Panc1 (cell line): ENCODE results near the gene DEDD. TPM values are rescaled to one million over a fixed set of nuclear protein-coding genes. Genes with fewer than 3 reads are reported as not detected.

ENCODE experiments used
- ATAC-seq: fragments of 200-7000 bp; cut with Tn5 transposase; 2 replicates; pipeline ENCODE4 v1.9.1; 2020; ENCODE audit warnings: mild to moderate bottlenecking, moderate library complexity
- BruUV-seq: library from RNA; stranded (reverse); fragments of 400-500 nt; replicated peaks from 2 replicates; lab custom pipeline; 2021; lab: Mats Ljungman, UMichigan
- CTCF ChIA-PET: fragments of 300-600 bp; sonication (Branson Sonifier 250); formaldehyde crosslinking; loops from one replicate; lab custom pipeline; 2022; ENCODE audit warnings: antibody characterized with exemption; lab: Charles Lee
- POLR2A ChIA-PET: fragments of 300-600 bp; sonication (Branson Sonifier 250); formaldehyde crosslinking; loops from one replicate; lab custom pipeline; 2022; ENCODE audit warnings: antibody characterized with exemption; lab: Charles Lee
- DNase-seq: peaks from one replicate; pipeline ENCODE4 v3.0.0-alpha.2; 2010; ENCODE audit warnings: low read depth, low spot score
- H3K27ac ChIP-seq: 2 replicates; pipeline ENCODE4 v1.5.1; 2011; ENCODE audit warnings: mild to moderate bottlenecking, low read length, inconsistent platforms
- H3K27me3 ChIP-seq: fragments of 200-500 bp; sonication (Bioruptor generic); 2 replicates; pipeline ENCODE4 v1.6.0; 2014; ENCODE audit warnings: low read length, inconsistent platforms; ENCODE audit not compliant: control insufficient read depth, insufficient read depth
- H3K36me3 ChIP-seq: fragments of 200-500 bp; sonication (Bioruptor generic); 2 replicates; pipeline ENCODE4 v1.5.1; 2014; ENCODE audit warnings: inconsistent platforms, mild to moderate bottlenecking, low read length, moderate library complexity; ENCODE audit not compliant: control insufficient read depth, insufficient read depth
- H3K4me1 ChIP-seq: 2 replicates; pipeline ENCODE4 v1.5.1; 2011; ENCODE audit warnings: inconsistent platforms, mild to moderate bottlenecking, low read length, moderate library complexity; ENCODE audit not compliant: control insufficient read depth, insufficient read depth
- H3K4me3 ChIP-seq, 2 experiments: 2 replicates each; pipeline ENCODE4 v1.5.1; 2011 to 2012; ENCODE audit warnings: low read depth in 2 of 2, low read length in 2 of 2, mild to moderate bottlenecking in 2 of 2, inconsistent platforms in 1 of 2, moderate library complexity in 1 of 2
- H3K9me3 ChIP-seq: fragments of 200-500 bp; sonication (Bioruptor generic); 2 replicates; pipeline ENCODE4 v1.5.1; 2014; ENCODE audit warnings: low read depth, mild to moderate bottlenecking, inconsistent platforms, low read length, moderate library complexity; ENCODE audit not compliant: control insufficient read depth, insufficient read depth
- CTCF ChIP-seq: fragments of 450-650 bp; IDR thresholded peaks from 2 replicates; pipeline ENCODE4 v1.5.1; 2017; ENCODE audit warnings: mild to moderate bottlenecking
- POLR2AphosphoS5 ChIP-seq: IDR thresholded peaks from 2 replicates; pipeline ENCODE4 v1.6.1; 2012; ENCODE audit warnings: mild to moderate bottlenecking, low read depth, low read length, moderate library complexity
- REST ChIP-seq, 2 experiments: IDR thresholded peaks; 2 replicates each; pipeline ENCODE4 v1.6.1; 2011 to 2012; ENCODE audit warnings: low read depth in 2 of 2, control low read depth in 1 of 2, low read length in 1 of 2, mild to moderate bottlenecking in 1 of 2, moderate library complexity in 1 of 2; ENCODE audit not compliant: insufficient read depth in 1 of 2
- SIN3A ChIP-seq: IDR thresholded peaks from 2 replicates; pipeline ENCODE4 v1.6.1; 2012; ENCODE audit warnings: low read depth, mild to moderate bottlenecking, low read length, moderate library complexity, borderline replicate concordance; ENCODE audit not compliant: insufficient read depth
- TCF7L2 ChIP-seq: IDR thresholded peaks from 2 replicates; pipeline ENCODE4 v1.6.1; 2011; ENCODE audit warnings: mild to moderate bottlenecking, low read depth, low read length, inconsistent platforms
- in situ Hi-C: cut with HindIII; loops from 2 replicates; pipeline ENCODE4 v1.10.0; 2016; ENCODE audit warnings: low sequenced_read_pairs, low pct_unique_long_range_greater_than_20kb
- intact Hi-C: fragments of 100-400 bp; cut with micrococcal nuclease; formaldehyde crosslinking; loops from one replicate; pipeline ENCODE4 v1.10.0; 2022; ENCODE audit not compliant: unreplicated experiment
- total RNA-seq: library from RNA; stranded (reverse); gene quantifications from one replicate; pipeline ENCODE4 v1.2.1, GENCODE V29; 2021; ENCODE audit not compliant: unreplicated experiment

DEDD gene
- total RNA-seq, 1 experiment from 2014 or later = 42.5 TPM

GRCh38 chr1:161121042-161121650, 11.3 kb downstream of the DEDD start:
- TF ChIP-seq CTCF (no peak), REST (IDR thresholded peaks at IDR 0.05; ENCODE audit: insufficient read depth in 1 of 2, low read depth in 2 of 2, low read length in 1 of 2) (no peak), TCF7L2 (no peak), POLR2AphosphoS5 (no peak; the same call in 1 of the 2 replicates), SIN3A (no peak)
- Histone ChIP-seq H3K4me1 (peaks cover 23% of the 10 kb centered on the region), H3K27ac (no peak overlapping the region), H3K9me3 (no peaks in the 10 kb centered on the region), H3K27me3 (no peaks in the 10 kb centered on the region), H3K4me3 (no peak overlapping the region), H3K36me3 (peaks cover 19% of the 10 kb centered on the region)
- BruUV-seq = no TSS peak
- DNase-seq = no peak
- intact Hi-C loops (no loop called here), in situ Hi-C loops (no loop called here)
- no peak for ATAC-seq
- CTCF ChIA-PET = interaction anchor here (0.7 to 1.0 kb wide), 2 partner anchors 24 to 928 kb away, joined by 4 to 6 read pairs; no protein-coding TSS in a partner anchor
- POLR2A ChIA-PET = interaction anchor here (0.5 to 0.6 kb wide), 2 partner anchors 107 to 784 kb away, joined by 4 to 9 read pairs; no protein-coding TSS in a partner anchor

GRCh38 chr1:161119092-161119903, 13.2 kb downstream of the DEDD start:
- Histone ChIP-seq H3K4me3 (peak overlapping the region; percentile 100), H3K4me1 (peaks cover 36% of the 10 kb centered on the region), H3K27ac (peak overlapping the region; percentile 98), H3K36me3 (peaks cover 19% of the 10 kb centered on the region), H3K9me3 (no peaks in the 10 kb centered on the region), H3K27me3 (no peaks in the 10 kb centered on the region)
- ATAC-seq (peak; percentile 72), DNase-seq (no peak)
- CTCF ChIA-PET = interaction anchor here (0.6 kb wide), 1 partner anchor 17 kb away, joined by 3 read pairs; no protein-coding TSS in a partner anchor
- in situ Hi-C loops (no loop called here), intact Hi-C loops (no loop called here)
- POLR2A ChIA-PET = no interaction called here
- TF ChIP-seq REST (IDR thresholded peaks at IDR 0.05; ENCODE audit: insufficient read depth in 1 of 2, low read depth in 2 of 2, low read length in 1 of 2) (no peak), TCF7L2 (no peak), POLR2AphosphoS5 (no peak; the same call in 1 of the 2 replicates), SIN3A (no peak), CTCF (peak; percentile 72)
- no TSS peak for BruUV-seq
